ENCODE data around the gene FAM240A.

Gene FAM240A

GRCh38 chr3:46612324-46612723 is at the start of gene FAM240A:
FAM240A (plus strand) TSS chr3:46612525; CDS start chr3:46612684, 159 bp downstream.
- TF ChIP-seq TEAD4 (IDR thresholded peaks at IDR 0.05) (peak; percentile 60), NFIC (IDR thresholded peaks at IDR 0.05) (peak; percentile 64; the same call in 1 of the 2 replicates), EP300 (IDR thresholded peaks at IDR 0.05; ENCODE audit: borderline replicate concordance) (peak; percentile 47; the same call in 1 of the 2 replicates), YY1 (IDR thresholded peaks at IDR 0.05; ENCODE audit: low read depth) (no peak), CEBPB (IDR thresholded peaks at IDR 0.05) (peak; percentile 71), MAX (IDR thresholded peaks at IDR 0.05) (0 out of 2 replicates have a peak, but pooled peaks have one; percentile 25), EGR1 (IDR thresholded peaks at IDR 0.05) (no peak), TCF12 (IDR thresholded peaks at IDR 0.05; ENCODE audit: low read depth) (peak; percentile 26; the same call in 1 of the 2 replicates)

- TF ChIP-seq TEAD4 (IDR thresholded peaks at IDR 0.05) (no peak), CREB1 (IDR thresholded peaks at IDR 0.05; ENCODE audit: low read depth) (no peak)
Measured at GRCh38 chr3:46564190-46565021, 47.9 kb upstream of the FAM240A start.

- TF ChIP-seq EGR1 (IDR thresholded peaks at IDR 0.05) (no peak), EP300 (IDR thresholded peaks at IDR 0.05; ENCODE audit: borderline replicate concordance) (no peak), TCF12 (IDR thresholded peaks at IDR 0.05; ENCODE audit: low read depth) (no peak), TEAD4 (IDR thresholded peaks at IDR 0.05) (no peak), RAD21 (IDR thresholded peaks at IDR 0.05; ENCODE audit: low read depth) (no peak), CEBPB (IDR thresholded peaks at IDR 0.05) (no peak), MAX (IDR thresholded peaks at IDR 0.05) (no peak), NFIC (IDR thresholded peaks at IDR 0.05) (no peak), USF1 (IDR thresholded peaks at IDR 0.05) (no peak), ZBTB7A (IDR thresholded peaks at IDR 0.05; ENCODE audit: low read depth) (no peak), TAF1 (IDR thresholded peaks at IDR 0.05; ENCODE audit: low read depth) (no peak), CREB1 (IDR thresholded peaks at IDR 0.05; ENCODE audit: low read depth) (no peak), REST (IDR thresholded peaks at IDR 0.05; ENCODE audit: low read depth) (no peak)
Measured at GRCh38 chr3:46565077-46565476, 47.2 kb upstream of the FAM240A start.

- TF ChIP-seq FOXM1 (IDR thresholded peaks at IDR 0.05; ENCODE audit: borderline replicate concordance, low read depth), result no peak
- TF ChIP-seq TEAD4 (IDR thresholded peaks at IDR 0.05), result no peak
- no peak for TF ChIP-seq EP300 (IDR thresholded peaks at IDR 0.05; ENCODE audit: borderline replicate concordance)
- no peak for TF ChIP-seq ZBTB7A (IDR thresholded peaks at IDR 0.05; ENCODE audit: low read depth)
- no peak for TF ChIP-seq TAF1 (IDR thresholded peaks at IDR 0.05; ENCODE audit: low read depth)
- no peak for TF ChIP-seq CEBPB (IDR thresholded peaks at IDR 0.05)
- no peak for TF ChIP-seq USF1 (IDR thresholded peaks at IDR 0.05)
- no peak for TF ChIP-seq EGR1 (IDR thresholded peaks at IDR 0.05)
- no peak for TF ChIP-seq RAD21 (IDR thresholded peaks at IDR 0.05; ENCODE audit: low read depth)
- no peak for TF ChIP-seq TCF12 (IDR thresholded peaks at IDR 0.05; ENCODE audit: low read depth)
- TF ChIP-seq CREB1 (IDR thresholded peaks at IDR 0.05; ENCODE audit: low read depth), result no peak
- no peak for TF ChIP-seq YY1 (IDR thresholded peaks at IDR 0.05; ENCODE audit: low read depth)
- TF ChIP-seq REST (IDR thresholded peaks at IDR 0.05; ENCODE audit: low read depth), result no peak
- TF ChIP-seq NFIC (IDR thresholded peaks at IDR 0.05), result no peak
- TF ChIP-seq MAX (IDR thresholded peaks at IDR 0.05), result no peak
Measured at GRCh38 chr3:46565607-46566039, 46.7 kb upstream of the FAM240A start.

GRCh38 chr3:46566040-46566641 is 46.2 kb upstream of the FAM240A start, which contains the start of gene LRRC2:
LRRC2 (minus strand) TSS chr3:46566302; CDS start chr3:46551591, 14,711 bp downstream.
- no peak for TF ChIP-seq TEAD4 (IDR thresholded peaks at IDR 0.05)
- TF ChIP-seq YY1 (IDR thresholded peaks at IDR 0.05; ENCODE audit: low read depth), result no peak
- no peak for TF ChIP-seq MAX (IDR thresholded peaks at IDR 0.05)
- no peak for TF ChIP-seq FOXM1 (IDR thresholded peaks at IDR 0.05; ENCODE audit: borderline replicate concordance, low read depth)
- no peak for TF ChIP-seq USF1 (IDR thresholded peaks at IDR 0.05)
- no peak for TF ChIP-seq NFIC (IDR thresholded peaks at IDR 0.05)
- no peak for TF ChIP-seq REST (IDR thresholded peaks at IDR 0.05; ENCODE audit: low read depth)
- TF ChIP-seq EGR1 (IDR thresholded peaks at IDR 0.05), result no peak
- no peak for TF ChIP-seq EP300 (IDR thresholded peaks at IDR 0.05; ENCODE audit: borderline replicate concordance)
- no peak for TF ChIP-seq TAF1 (IDR thresholded peaks at IDR 0.05; ENCODE audit: low read depth)
- TF ChIP-seq CREB1 (IDR thresholded peaks at IDR 0.05; ENCODE audit: low read depth), result no peak
- TF ChIP-seq RAD21 (IDR thresholded peaks at IDR 0.05; ENCODE audit: low read depth), result no peak
- TF ChIP-seq CEBPB (IDR thresholded peaks at IDR 0.05), result no peak
- TF ChIP-seq ZBTB7A (IDR thresholded peaks at IDR 0.05; ENCODE audit: low read depth), result no peak
- TF ChIP-seq TCF12 (IDR thresholded peaks at IDR 0.05; ENCODE audit: low read depth), result no peak
